ENCODE data around the gene GOT2. TPM values are rescaled to one million over a fixed set of nuclear protein-coding genes. Genes with fewer than 3 reads are reported as not detected.
A peak's percentile ranks its signal among the peaks of the same experiment; 100 is the strongest.

GOT2 gene
- total and polyA plus RNA-seq, 10 donors = 26.8 to 59.2 (median 41.0) TPM

DNA sequence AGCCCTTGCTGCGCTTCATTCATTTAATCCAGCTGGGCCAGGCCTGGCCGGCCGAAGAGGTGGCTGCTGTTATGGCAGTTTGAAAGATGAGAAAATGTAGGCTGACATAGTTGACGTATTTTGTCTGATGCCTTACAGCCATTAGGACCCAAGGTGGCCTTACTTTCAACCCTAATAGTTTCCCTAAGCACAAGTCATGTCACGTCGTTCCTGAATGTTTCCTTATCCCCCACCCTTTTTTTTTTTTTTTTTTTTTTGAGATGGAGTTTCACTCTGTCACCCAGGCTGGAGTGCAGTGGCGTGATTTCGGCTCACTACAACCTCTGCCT lies 307 bp upstream of the GOT2 start:
- TF ChIP-seq POLR2A (IDR thresholded peaks at IDR 0.05) (no peak), POLR2AphosphoS5 (IDR thresholded peaks at IDR 0.05) (no peak)
- TF ChIP-seq, protein P1, sequence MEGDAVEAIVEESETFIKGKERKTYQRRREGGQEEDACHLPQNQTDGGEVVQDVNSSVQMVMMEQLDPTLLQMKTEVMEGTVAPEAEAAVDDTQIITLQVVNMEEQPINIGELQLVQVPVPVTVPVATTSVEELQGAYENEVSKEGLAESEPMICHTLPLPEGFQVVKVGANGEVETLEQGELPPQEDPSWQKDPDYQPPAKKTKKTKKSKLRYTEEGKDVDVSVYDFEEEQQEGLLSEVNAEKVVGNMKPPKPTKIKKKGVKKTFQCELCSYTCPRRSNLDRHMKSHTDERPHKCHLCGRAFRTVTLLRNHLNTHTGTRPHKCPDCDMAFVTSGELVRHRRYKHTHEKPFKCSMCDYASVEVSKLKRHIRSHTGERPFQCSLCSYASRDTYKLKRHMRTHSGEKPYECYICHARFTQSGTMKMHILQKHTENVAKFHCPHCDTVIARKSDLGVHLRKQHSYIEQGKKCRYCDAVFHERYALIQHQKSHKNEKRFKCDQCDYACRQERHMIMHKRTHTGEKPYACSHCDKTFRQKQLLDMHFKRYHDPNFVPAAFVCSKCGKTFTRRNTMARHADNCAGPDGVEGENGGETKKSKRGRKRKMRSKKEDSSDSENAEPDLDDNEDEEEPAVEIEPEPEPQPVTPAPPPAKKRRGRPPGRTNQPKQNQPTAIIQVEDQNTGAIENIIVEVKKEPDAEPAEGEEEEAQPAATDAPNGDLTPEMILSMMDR (IDR thresholded peaks at IDR 0.05 in 8 of 11, conservative IDR thresholded peaks at IDR 0.05 in 3 of 11) = peak in 3 of 11 experiments; percentile 7 to 38 (median 10)
- Histone ChIP-seq H3K9me3 (no peaks in the 10 kb centered on the region), H3K4me1 (peaks cover 5 to 38% (median 24%) of the 10 kb centered on the region in 6 donors), H3K36me3 (peaks cover 0 to 7% (median 0%) of the 10 kb centered on the region in 6 donors), H3K27me3 (replicated peaks in 1 of 7) (no peaks in the 10 kb centered on the region), H3K4me3 (peak overlapping the region; percentile 73 to 95 (median 88)), H3K27ac (peak overlapping the region in 7 of 8 donors; percentile 60 to 85 (median 68))
- no peak for DNase-seq
- WGBS, 5 donors = 36 to 41% (median 38%) methylated on average over 8 of the region's 8 CpGs
- intact Hi-C loops (cut with DNase I; ENCODE audit: low total_unique reads) = no loop called here

GRCh38 chr16:58733248-58733670 lies 857 bp downstream of the GOT2 start:
- 4 to 10% (median 6%) methylated on average over 20 to 23 of the region's 23 CpGs for WGBS, 5 donors
- intact Hi-C loops (cut with DNase I; ENCODE audit: low total_unique reads) = no loop called here
- Histone ChIP-seq H3K4me3 (peak overlapping the region; percentile 73 to 95 (median 88)), H3K27me3 (replicated peaks in 1 of 7) (no peaks in the 10 kb centered on the region), H3K36me3 (peaks cover 0 to 7% (median 0%) of the 10 kb centered on the region in 6 donors), H3K4me1 (peaks cover 5 to 38% (median 24%) of the 10 kb centered on the region in 6 donors), H3K9me3 (no peaks in the 10 kb centered on the region), H3K27ac (peak overlapping the region in 7 of 8 donors; percentile 55 to 85 (median 68))
- DNase-seq = no peak
- TF ChIP-seq POLR2A (IDR thresholded peaks at IDR 0.05) = no peak
- TF ChIP-seq POLR2AphosphoS5 (IDR thresholded peaks at IDR 0.05) = no peak
- TF ChIP-seq, protein P1 (IDR thresholded peaks at IDR 0.05 in 8 of 11, conservative IDR thresholded peaks at IDR 0.05 in 3 of 11) = no peak

GRCh38 chr16:58732545-58733247 lies 1.4 kb downstream of the GOT2 start:
- no peak for DNase-seq
- peaks cover 5 to 38% (median 24%) of the 10 kb centered on the region in 6 donors for H3K4me1 ChIP-seq
- H3K27ac ChIP-seq = peak overlapping the region in 2 of 8 donors; percentile 62 to 85
- TF ChIP-seq POLR2A (IDR thresholded peaks at IDR 0.05) = no peak
- TF ChIP-seq, protein P1 (IDR thresholded peaks at IDR 0.05 in 8 of 11, conservative IDR thresholded peaks at IDR 0.05 in 3 of 11) = no peak
- no peak for TF ChIP-seq POLR2AphosphoS5 (IDR thresholded peaks at IDR 0.05)
- 53 to 70% (median 60%) methylated on average over 9 of the region's 9 CpGs for WGBS, 5 donors
- peak overlapping the region in 7 of 8 donors; percentile 73 to 95 (median 89) for H3K4me3 ChIP-seq
- intact Hi-C loops (cut with DNase I; ENCODE audit: low total_unique reads) = no loop called here
- H3K9me3 ChIP-seq = no peaks in the 10 kb centered on the region
- H3K27me3 ChIP-seq (replicated peaks in 1 of 7) = no peaks in the 10 kb centered on the region
- H3K36me3 ChIP-seq = peaks cover 0 to 7% (median 0%) of the 10 kb centered on the region in 6 donors

DNA sequence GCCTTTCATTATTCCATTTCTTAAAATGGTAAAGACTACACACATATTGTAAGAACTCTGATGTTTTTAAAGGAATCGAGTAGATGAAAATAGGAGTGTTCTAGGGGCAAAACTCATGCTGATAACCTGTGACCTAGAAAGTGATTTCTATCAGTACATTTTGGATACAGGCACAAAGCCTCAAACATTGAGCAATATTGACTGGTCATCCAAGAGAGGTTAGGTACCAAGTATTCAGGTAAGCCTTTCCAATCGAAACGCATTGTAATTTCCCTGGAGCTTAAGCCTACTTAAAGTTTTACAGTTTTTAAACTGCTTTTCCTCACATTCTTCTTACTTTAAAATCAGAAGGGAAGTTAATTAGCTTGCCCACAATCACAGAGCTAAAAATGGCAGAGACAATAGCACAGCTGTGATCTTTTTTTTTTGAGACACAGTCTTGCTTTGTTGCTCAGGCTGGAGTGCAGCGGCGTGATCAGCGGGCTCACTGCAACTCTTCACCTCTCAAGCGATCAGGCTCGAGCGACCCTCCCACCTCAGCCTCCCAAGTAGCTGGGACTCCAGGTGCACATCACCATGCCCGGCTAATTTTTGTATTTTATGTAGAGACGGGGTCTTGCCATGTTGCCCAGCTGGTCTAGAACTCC lies 3.3 kb downstream of the GOT2 start:
- WGBS, 5 donors = 70 to 91% (median 82%) methylated on average over 11 of the region's 11 CpGs
- DNase-seq = no peak
- peaks cover 5 to 38% (median 24%) of the 10 kb centered on the region in 6 donors for H3K4me1 ChIP-seq
- H3K4me3 ChIP-seq = no peak overlapping the region
- H3K36me3 ChIP-seq = peaks cover 0 to 10% (median 0%) of the 10 kb centered on the region in 6 donors
- no peak overlapping the region for H3K27ac ChIP-seq
- no peaks in the 10 kb centered on the region for H3K9me3 ChIP-seq
- intact Hi-C loops (cut with DNase I; ENCODE audit: low total_unique reads) = no loop called here
- H3K27me3 ChIP-seq (replicated peaks in 1 of 7) = no peaks in the 10 kb centered on the region
- TF ChIP-seq POLR2A (IDR thresholded peaks at IDR 0.05) = no peak

Measured in spleen (tissue), 11 donors.